Stimulated activated naive B cell treated with anti-CD40 and anti-IgM and Interleukin-4, amounts not matched to agents 10 μg/mL and 1 μg/mL and 100 μg/mL, for 72 hours (primary cell): Measurements from ENCODE around the gene CCDC90B.
"Not testable (repeated sequence)": the region's sequence is repeated elsewhere in the genome, so short reads cannot be mapped to it uniquely, and the experiment has no call there.

Experiments used
- ATAC-seq, 2 donors: fragments of 150-1000 bp; cut with Tn5 transposase; replicated peaks; 2 replicates each; pipeline ENCODE4 v1.10.0; 2021; ENCODE audit warnings: moderate library complexity in 1 of 2
- DNase-seq: peaks from one replicate; pipeline ENCODE4 v3.0.0; 2021
- H3K27ac Mint-ChIP-seq: one replicate; pipeline ENCODE4 v1.8.0; 2022; ENCODE audit warnings: mild to moderate bottlenecking, mixed read lengths
- H3K27me3 Mint-ChIP-seq, 2 donors: one replicate each; pipeline ENCODE4 v1.8.0; 2022; ENCODE audit warnings: mixed read lengths in 2 of 2
- H3K36me3 Mint-ChIP-seq, 2 donors: one replicate each; pipeline ENCODE4 v1.8.0; 2022; ENCODE audit warnings: mixed read lengths in 2 of 2, mild to moderate bottlenecking in 1 of 2
- H3K4me1 Mint-ChIP-seq, 2 donors: one replicate each; pipeline ENCODE4 v1.8.0; 2022; ENCODE audit warnings: mixed read lengths in 2 of 2, mild to moderate bottlenecking in 1 of 2
- H3K4me3 Mint-ChIP-seq, 2 donors: one replicate each; pipeline ENCODE4 v1.8.0; 2022; ENCODE audit warnings: mild to moderate bottlenecking in 2 of 2, mixed read lengths in 2 of 2, moderate library complexity in 1 of 2
- H3K9me3 Mint-ChIP-seq, 2 donors: one replicate each; pipeline ENCODE4 v1.8.0; 2022; ENCODE audit warnings: mixed read lengths in 2 of 2, mild to moderate bottlenecking in 1 of 2

The CCDC90B gene

GRCh38 chr11:83285771-83286528 is at the start of gene CCDC90B:
Gene CCDC90B, minus strand, starts transcription at chr11:83286367. Its CDS starts 395 bp downstream, at chr11:83285972.
- ATAC-seq (peak; percentile 91 to 93), DNase-seq (peak; percentile 92)
- Mint-ChIP-seq H3K4me1 (peaks cover 18 to 24% of the 10 kb centered on the region in 2 donors), H3K4me3 (peak within 1 kb of the TSS; percentile 95 to 99), H3K27me3 (no peaks in the 10 kb centered on the region), H3K9me3 (peaks cover 0 to 2% of the 10 kb centered on the region in 2 donors), H3K36me3 (peaks cover 2 to 5% of the 10 kb centered on the region in 2 donors), H3K27ac (peak within 1 kb of the TSS; percentile 100)

- peaks cover 0 to 2% of the 10 kb centered on the region in 2 donors for H3K9me3 Mint-ChIP-seq
Observed at GRCh38 chr11:83335446-83336070, 49.4 kb upstream of the CCDC90B start.

GRCh38 chr11:83330303-83330702 is 44.1 kb upstream of the CCDC90B start:
- DNase-seq (no peak), ATAC-seq (no peak)
- Mint-ChIP-seq H3K36me3 (peaks cover 0 to 1% of the 10 kb centered on the region in 2 donors), H3K27me3 (peaks cover 10 to 39% of the 10 kb centered on the region in 2 donors), H3K27ac (no peak overlapping the region), H3K9me3 (peaks cover 9 to 12% of the 10 kb centered on the region in 2 donors), H3K4me1 (no peaks in the 10 kb centered on the region), H3K4me3 (no peak overlapping the region)

More at GRCh38 chr11:83335446-83336070, 49.4 kb upstream of the CCDC90B start:
- Mint-ChIP-seq H3K27ac (no peak overlapping the region), H3K4me3 (no peak overlapping the region), H3K36me3 (no peaks in the 10 kb centered on the region), H3K4me1 (no peaks in the 10 kb centered on the region), H3K27me3 (peaks cover 6 to 14% of the 10 kb centered on the region in 2 donors)
- no peak for ATAC-seq
- DNase-seq = no peak

- no peak for ATAC-seq
- no peak for DNase-seq
- Mint-ChIP-seq H3K4me3 (no peak overlapping the region), H3K27me3 (peaks cover 23 to 67% of the 10 kb centered on the region in 2 donors), H3K36me3 (peaks cover 0 to 1% of the 10 kb centered on the region in 2 donors), H3K9me3 (peaks cover 9 to 12% of the 10 kb centered on the region in 2 donors), H3K4me1 (no peaks in the 10 kb centered on the region), H3K27ac (no peak overlapping the region)
Observed at GRCh38 chr11:83326326-83326725, 40.2 kb upstream of the CCDC90B start.

- no peaks in the 10 kb centered on the region for H3K36me3 Mint-ChIP-seq
- H3K9me3 Mint-ChIP-seq = no peaks in the 10 kb centered on the region
- no peak for DNase-seq
Observed at GRCh38 chr11:83319346-83319745, 33.2 kb upstream of the CCDC90B start.

GRCh38 chr11:83318931-83319330 is 32.8 kb upstream of the CCDC90B start:
- no peak for ATAC-seq
- Mint-ChIP-seq H3K27ac (no peak overlapping the region), H3K9me3 (no peaks in the 10 kb centered on the region), H3K27me3 (peaks cover 11 to 31% of the 10 kb centered on the region in 2 donors), H3K4me1 (no peaks in the 10 kb centered on the region), H3K36me3 (no peaks in the 10 kb centered on the region), H3K4me3 (no peak overlapping the region)
- DNase-seq = no peak

More at GRCh38 chr11:83319346-83319745, 33.2 kb upstream of the CCDC90B start:
- H3K4me1 Mint-ChIP-seq = no peaks in the 10 kb centered on the region
- H3K27me3 Mint-ChIP-seq = peaks cover 15 to 35% of the 10 kb centered on the region in 2 donors
- no peak overlapping the region for H3K27ac Mint-ChIP-seq
- no peak overlapping the region for H3K4me3 Mint-ChIP-seq
- ATAC-seq = no peak

GRCh38 chr11:83317757-83318690 is 31.9 kb upstream of the CCDC90B start:
- peaks cover 4 to 22% of the 10 kb centered on the region in 2 donors for H3K27me3 Mint-ChIP-seq
- no peak overlapping the region for H3K4me3 Mint-ChIP-seq
- H3K4me1 Mint-ChIP-seq = no peaks in the 10 kb centered on the region
- ATAC-seq = no peak
- no peaks in the 10 kb centered on the region for H3K36me3 Mint-ChIP-seq
- no peaks in the 10 kb centered on the region for H3K9me3 Mint-ChIP-seq
- no peak overlapping the region for H3K27ac Mint-ChIP-seq
- no peak for DNase-seq

- not testable (repeated sequence) for ATAC-seq, H3K27ac Mint-ChIP-seq, H3K4me3 Mint-ChIP-seq, H3K4me1 Mint-ChIP-seq, H3K9me3 Mint-ChIP-seq, H3K36me3 Mint-ChIP-seq, DNase-seq
- H3K27me3 Mint-ChIP-seq = peaks cover 9 to 16% of the 10 kb centered on the region in 2 donors
Observed at GRCh38 chr11:83316897-83317268, 30.7 kb upstream of the CCDC90B start.

GRCh38 chr11:83316143-83316896 is 30.2 kb upstream of the CCDC90B start:
- H3K27ac Mint-ChIP-seq, H3K4me1 Mint-ChIP-seq, ATAC-seq, H3K9me3 Mint-ChIP-seq, H3K4me3 Mint-ChIP-seq, DNase-seq, H3K36me3 Mint-ChIP-seq: not testable (repeated sequence)
- peaks cover 14 to 18% of the 10 kb centered on the region in 2 donors for H3K27me3 Mint-ChIP-seq

- Mint-ChIP-seq H3K4me3 (no peak overlapping the region), H3K4me1 (no peaks in the 10 kb centered on the region)
Observed at GRCh38 chr11:83312430-83312829, 26.3 kb upstream of the CCDC90B start.

GRCh38 chr11:83311701-83312100 is 25.5 kb upstream of the CCDC90B start:
- H3K27me3 Mint-ChIP-seq = peaks cover 19 to 26% of the 10 kb centered on the region in 2 donors
- H3K9me3 Mint-ChIP-seq = no peaks in the 10 kb centered on the region
- no peak overlapping the region for H3K27ac Mint-ChIP-seq
- H3K4me1 Mint-ChIP-seq = no peaks in the 10 kb centered on the region
- ATAC-seq (no peak), DNase-seq (no peak)
- H3K36me3 Mint-ChIP-seq = peaks cover 0 to 3% of the 10 kb centered on the region in 2 donors
- H3K4me3 Mint-ChIP-seq = no peak overlapping the region

More at GRCh38 chr11:83312430-83312829, 26.3 kb upstream of the CCDC90B start:
- no peaks in the 10 kb centered on the region for H3K9me3 Mint-ChIP-seq
- DNase-seq = no peak
- peaks cover 19 to 26% of the 10 kb centered on the region in 2 donors for H3K27me3 Mint-ChIP-seq
- ATAC-seq = no peak
- H3K36me3 Mint-ChIP-seq = peaks cover 0 to 3% of the 10 kb centered on the region in 2 donors
- H3K27ac Mint-ChIP-seq = no peak overlapping the region

- H3K4me1 Mint-ChIP-seq = no peaks in the 10 kb centered on the region
- no peaks in the 10 kb centered on the region for H3K9me3 Mint-ChIP-seq
- H3K4me3 Mint-ChIP-seq = no peak overlapping the region
- peaks cover 0 to 3% of the 10 kb centered on the region in 2 donors for H3K36me3 Mint-ChIP-seq
- peaks cover 19 to 26% of the 10 kb centered on the region in 2 donors for H3K27me3 Mint-ChIP-seq
- no peak for ATAC-seq
- no peak for DNase-seq
- H3K27ac Mint-ChIP-seq = no peak overlapping the region
Observed at GRCh38 chr11:83310718-83311117, 24.6 kb upstream of the CCDC90B start.

- not testable (repeated sequence) for ATAC-seq, H3K36me3 Mint-ChIP-seq, H3K27ac Mint-ChIP-seq, H3K4me1 Mint-ChIP-seq, DNase-seq, H3K9me3 Mint-ChIP-seq, H3K4me3 Mint-ChIP-seq
- H3K27me3 Mint-ChIP-seq = peaks cover 19 to 30% of the 10 kb centered on the region in 2 donors
Observed at GRCh38 chr11:83308536-83308935, 22.4 kb upstream of the CCDC90B start.
